Measurements from ENCODE around the gene TCL1A.
"Not testable (repeated sequence)": the region's sequence is repeated elsewhere in the genome, so short reads cannot be mapped to it uniquely, and the experiment has no call there.

TCL1A gene

GRCh38 chr14:95730126-95730525, 16.2 kb upstream of the TCL1A start:
- H3K27me3 ChIP-seq (ENCODE audit: control insufficient read depth in 1 of 2, insufficient read depth in 1 of 2, low read length in 2 of 2), result peaks cover 0 to 15% of the 10 kb centered on the region in 2 experiments

GRCh38 chr14:95729402-95730028, 15.6 kb upstream of the TCL1A start:
- H2BK5ac ChIP-seq (ENCODE audit: low read depth, low read length, poor library complexity, severe bottlenecking); H4K91ac ChIP-seq (ENCODE audit: low read length); H3K14ac ChIP-seq (ENCODE audit: low read length in 2 of 2); H3K9ac ChIP-seq (ENCODE audit: low read length); H3K4me1 ChIP-seq (ENCODE audit: control insufficient read depth, insufficient read depth, low read depth, low read length); H2AFZ ChIP-seq (ENCODE audit: low read depth, low read length); DNase-seq; H3K36me3 ChIP-seq (ENCODE audit: control insufficient read depth in 1 of 2, insufficient read depth in 2 of 2, low read depth in 1 of 2, low read length in 2 of 2); H2BK12ac ChIP-seq (ENCODE audit: low read length in 2 of 2); H3K9me3 ChIP-seq (ENCODE audit: control insufficient read depth, low read length); H3K79me1 ChIP-seq (replicated peaks; ENCODE audit: low read length, poor library complexity, severe bottlenecking); H2BK15ac ChIP-seq (ENCODE audit: low read depth, poor library complexity, severe bottlenecking); H3K4me3 ChIP-seq (ENCODE audit: insufficient read depth in 1 of 2, low read depth in 1 of 2, low read length in 2 of 2); H2AK5ac ChIP-seq (ENCODE audit: low read length, severe bottlenecking); H3K4me2 ChIP-seq (ENCODE audit: low read length, poor library complexity, severe bottlenecking); H3K27ac ChIP-seq (ENCODE audit: low read length, poor library complexity, severe bottlenecking); H4K8ac ChIP-seq (ENCODE audit: low read length); H2BK120ac ChIP-seq (ENCODE audit: low read depth, low read length); H3K18ac ChIP-seq (ENCODE audit: low read depth in 1 of 2, low read length in 2 of 2); H3K23ac ChIP-seq (ENCODE audit: low read length in 2 of 2); H3K4ac ChIP-seq (ENCODE audit: low read depth in 1 of 2, low read length in 2 of 2): not testable (repeated sequence)
- H3K27me3 ChIP-seq (ENCODE audit: control insufficient read depth in 1 of 2, insufficient read depth in 1 of 2, low read length in 2 of 2), result peaks cover 0 to 15% of the 10 kb centered on the region in 2 experiments
- 73% methylated on average over 8 of the region's 8 CpGs for WGBS

More at GRCh38 chr14:95730126-95730525, 16.2 kb upstream of the TCL1A start:
- Histone ChIP-seq H2BK120ac (ENCODE audit: low read depth, low read length) (no peak overlapping the region), H2BK15ac (ENCODE audit: low read depth, poor library complexity, severe bottlenecking) (no peak overlapping the region), H3K4me1 (ENCODE audit: control insufficient read depth, insufficient read depth, low read depth, low read length) (no peaks in the 10 kb centered on the region), H3K36me3 (ENCODE audit: control insufficient read depth in 1 of 2, insufficient read depth in 2 of 2, low read depth in 1 of 2, low read length in 2 of 2) (no peaks in the 10 kb centered on the region), H2AK5ac (ENCODE audit: low read length, severe bottlenecking) (no peak overlapping the region), H3K9me3 (ENCODE audit: control insufficient read depth, low read length) (no peaks in the 10 kb centered on the region), H3K27ac (ENCODE audit: low read length, poor library complexity, severe bottlenecking) (no peak overlapping the region), H4K91ac (ENCODE audit: low read length) (no peak overlapping the region), H3K4me2 (ENCODE audit: low read length, poor library complexity, severe bottlenecking) (no peak overlapping the region), H2AFZ (ENCODE audit: low read depth, low read length) (no peak overlapping the region), H2BK5ac (ENCODE audit: low read depth, low read length, poor library complexity, severe bottlenecking) (no peak overlapping the region), H3K18ac (ENCODE audit: low read depth in 1 of 2, low read length in 2 of 2) (no peak overlapping the region), H3K23ac (ENCODE audit: low read length in 2 of 2) (no peak overlapping the region), H3K79me1 (replicated peaks; ENCODE audit: low read length, poor library complexity, severe bottlenecking) (no peaks in the 10 kb centered on the region), H3K4ac (ENCODE audit: low read depth in 1 of 2, low read length in 2 of 2) (no peak overlapping the region), H3K14ac (ENCODE audit: low read length in 2 of 2) (no peak overlapping the region), H4K8ac (ENCODE audit: low read length) (no peak overlapping the region), H3K4me3 (ENCODE audit: insufficient read depth in 1 of 2, low read depth in 1 of 2, low read length in 2 of 2) (no peak overlapping the region), H2BK12ac (ENCODE audit: low read length in 2 of 2) (no peak overlapping the region), H3K9ac (ENCODE audit: low read length) (no peak overlapping the region)
- WGBS, result 90% methylated on average over 3 of the region's 5 CpGs
- DNase-seq, result no peak

GRCh38 chr14:95727056-95727700, 13.3 kb upstream of the TCL1A start:
- Histone ChIP-seq H2BK12ac (ENCODE audit: low read length in 2 of 2) (no peak overlapping the region), H2BK15ac (ENCODE audit: low read depth, poor library complexity, severe bottlenecking) (no peak overlapping the region), H4K8ac (ENCODE audit: low read length) (no peak overlapping the region), H2AFZ (ENCODE audit: low read depth, low read length) (no peak overlapping the region), H3K27ac (ENCODE audit: low read length, poor library complexity, severe bottlenecking) (no peak overlapping the region), H2AK5ac (ENCODE audit: low read length, severe bottlenecking) (no peak overlapping the region), H2BK120ac (ENCODE audit: low read depth, low read length) (no peak overlapping the region), H3K4me1 (ENCODE audit: control insufficient read depth, insufficient read depth, low read depth, low read length) (no peaks in the 10 kb centered on the region), H3K9ac (ENCODE audit: low read length) (no peak overlapping the region), H2BK5ac (ENCODE audit: low read depth, low read length, poor library complexity, severe bottlenecking) (no peak overlapping the region), H3K4me2 (ENCODE audit: low read length, poor library complexity, severe bottlenecking) (no peak overlapping the region), H3K4ac (ENCODE audit: low read depth in 1 of 2, low read length in 2 of 2) (no peak overlapping the region), H3K36me3 (ENCODE audit: control insufficient read depth in 1 of 2, insufficient read depth in 2 of 2, low read depth in 1 of 2, low read length in 2 of 2) (no peaks in the 10 kb centered on the region), H3K18ac (ENCODE audit: low read depth in 1 of 2, low read length in 2 of 2) (no peak overlapping the region), H3K14ac (ENCODE audit: low read length in 2 of 2) (no peak overlapping the region), H4K91ac (ENCODE audit: low read length) (no peak overlapping the region), H3K4me3 (ENCODE audit: insufficient read depth in 1 of 2, low read depth in 1 of 2, low read length in 2 of 2) (no peak overlapping the region), H3K79me1 (replicated peaks; ENCODE audit: low read length, poor library complexity, severe bottlenecking) (no peaks in the 10 kb centered on the region), H3K23ac (ENCODE audit: low read length in 2 of 2) (no peak overlapping the region), H3K27me3 (ENCODE audit: control insufficient read depth in 1 of 2, insufficient read depth in 1 of 2, low read length in 2 of 2) (peaks cover 0 to 12% of the 10 kb centered on the region in 2 experiments), H3K9me3 (ENCODE audit: control insufficient read depth, low read length) (peaks cover 4% of the 10 kb centered on the region)
- 63% methylated on average over 4 of the region's 6 CpGs for WGBS
- no peak for DNase-seq

- Histone ChIP-seq H3K4ac (ENCODE audit: low read depth in 1 of 2, low read length in 2 of 2) (no peak overlapping the region), H4K8ac (ENCODE audit: low read length) (no peak overlapping the region), H3K14ac (ENCODE audit: low read length in 2 of 2) (no peak overlapping the region), H3K27ac (ENCODE audit: low read length, poor library complexity, severe bottlenecking) (no peak overlapping the region), H3K27me3 (ENCODE audit: control insufficient read depth in 1 of 2, insufficient read depth in 1 of 2, low read length in 2 of 2) (peaks cover 0 to 12% of the 10 kb centered on the region in 2 experiments), H3K79me1 (replicated peaks; ENCODE audit: low read length, poor library complexity, severe bottlenecking) (no peaks in the 10 kb centered on the region), H2BK120ac (ENCODE audit: low read depth, low read length) (no peak overlapping the region), H3K9me3 (ENCODE audit: control insufficient read depth, low read length) (peaks cover 7% of the 10 kb centered on the region), H3K4me3 (ENCODE audit: insufficient read depth in 1 of 2, low read depth in 1 of 2, low read length in 2 of 2) (no peak overlapping the region), H2BK15ac (ENCODE audit: low read depth, poor library complexity, severe bottlenecking) (no peak overlapping the region), H3K4me1 (ENCODE audit: control insufficient read depth, insufficient read depth, low read depth, low read length) (no peaks in the 10 kb centered on the region), H2AFZ (ENCODE audit: low read depth, low read length) (no peak overlapping the region), H3K4me2 (ENCODE audit: low read length, poor library complexity, severe bottlenecking) (no peak overlapping the region), H3K18ac (ENCODE audit: low read depth in 1 of 2, low read length in 2 of 2) (no peak overlapping the region), H3K36me3 (ENCODE audit: control insufficient read depth in 1 of 2, insufficient read depth in 2 of 2, low read depth in 1 of 2, low read length in 2 of 2) (no peaks in the 10 kb centered on the region), H2BK12ac (ENCODE audit: low read length in 2 of 2) (no peak overlapping the region), H3K9ac (ENCODE audit: low read length) (no peak overlapping the region), H3K23ac (ENCODE audit: low read length in 2 of 2) (no peak overlapping the region), H2BK5ac (ENCODE audit: low read depth, low read length, poor library complexity, severe bottlenecking) (no peak overlapping the region), H2AK5ac (ENCODE audit: low read length, severe bottlenecking) (no peak overlapping the region), H4K91ac (ENCODE audit: low read length) (no peak overlapping the region)
- 63% methylated on average over 4 of the region's 5 CpGs for WGBS
- DNase-seq, result no peak
These were observed 11.9 kb upstream of the TCL1A start for GRCh38 chr14:95725685-95726336.
